NCI-H2029 (cell line): Measurements from ENCODE around the gene MEMO1.
"Not testable (repeated sequence)": the region's sequence is repeated elsewhere in the genome, so short reads cannot be mapped to it uniquely, and the experiment has no call there.

Experiments
- DNase-seq: peaks from one replicate; lab custom pipeline; 2025; lab: John Stamatoyannopoulos, UW

The MEMO1 gene

DNA sequence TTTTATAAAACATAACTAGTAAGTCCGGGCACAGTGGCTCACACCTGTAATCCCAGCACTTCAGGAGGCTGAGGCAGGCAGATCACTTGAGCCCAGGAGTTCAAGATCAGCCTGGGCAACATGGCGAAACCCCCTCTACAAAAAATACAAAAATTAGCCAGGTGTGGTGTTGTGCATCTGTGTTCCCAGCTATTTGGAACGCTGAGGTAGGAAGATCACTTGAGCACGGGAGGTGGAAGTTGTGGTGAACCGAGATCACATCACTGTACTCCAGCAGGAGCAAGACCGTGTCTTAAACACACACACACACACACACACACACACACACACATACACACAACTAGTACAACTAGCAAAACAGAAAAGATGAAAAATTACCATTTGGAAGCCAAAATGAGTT, 103.3 kb downstream of the MEMO1 start:
- not testable (repeated sequence) for DNase-seq

GRCh38 chr2:31903109-31903780, 107.6 kb downstream of the MEMO1 start:
- DNase-seq: no peak

DNA sequence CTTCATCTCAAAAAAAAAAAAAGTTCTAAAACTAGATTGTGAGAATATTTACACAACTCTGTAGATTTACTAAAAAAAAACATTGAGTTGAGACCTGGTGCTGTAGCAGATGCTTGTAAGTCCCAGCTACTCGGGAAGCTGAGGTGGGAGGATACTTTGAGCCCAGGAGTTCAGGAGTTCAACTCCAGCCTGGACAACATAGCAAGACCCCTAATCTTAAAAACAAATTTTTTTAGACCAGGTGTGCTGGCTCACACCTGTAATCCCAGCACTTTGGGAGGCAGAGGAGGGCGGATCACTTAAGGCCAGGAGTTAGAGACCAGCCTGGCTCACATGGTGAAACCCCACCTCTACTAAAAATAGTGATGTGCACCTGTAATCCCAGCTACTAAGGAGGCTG, 108.9 kb downstream of the MEMO1 start:
- DNase-seq: no peak

DNA sequence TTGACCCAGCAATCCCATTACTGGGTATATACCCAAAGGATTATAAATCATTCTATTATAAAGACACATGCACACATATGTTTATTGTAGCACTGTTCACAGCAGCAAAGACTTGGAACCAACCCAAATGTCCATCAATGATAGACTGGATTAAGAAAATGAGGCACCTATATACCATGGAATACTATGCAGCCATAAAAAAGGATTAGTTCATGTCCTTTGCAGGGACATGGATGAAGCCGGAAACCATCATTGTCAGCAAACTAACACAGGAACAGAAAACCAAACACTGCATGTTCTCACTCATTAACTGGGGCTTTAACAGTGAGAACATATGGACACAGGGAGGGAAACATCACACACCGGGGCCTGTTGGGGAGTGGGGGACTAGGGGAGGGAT, 110.7 kb downstream of the MEMO1 start:
- not testable (repeated sequence) for DNase-seq

- not testable (repeated sequence) for DNase-seq
Observed at GRCh38 chr2:31898346-31898745, 112.5 kb downstream of the MEMO1 start.

DNA sequence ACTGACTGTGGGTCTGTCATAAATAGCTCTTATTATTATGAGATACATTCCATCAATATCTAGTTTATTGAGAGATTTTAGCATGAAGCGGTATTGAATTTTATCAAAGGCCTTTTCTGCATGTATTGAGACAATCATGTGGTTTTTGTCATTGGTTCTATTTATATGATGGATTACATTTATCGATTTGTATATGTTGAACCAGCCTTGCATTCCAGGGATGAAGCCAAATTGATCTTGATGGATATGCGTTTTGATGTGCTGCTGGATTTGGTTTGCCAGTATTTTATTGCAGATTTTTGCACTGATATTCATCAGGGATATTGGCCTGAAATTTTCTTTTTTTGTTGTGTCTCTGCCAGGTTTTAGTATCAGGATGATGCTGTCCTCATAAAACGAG, 113.5 kb downstream of the MEMO1 start:
- DNase-seq: not testable (repeated sequence)

- DNase-seq: no peak
Observed at GRCh38 chr2:31896293-31896692, 114.5 kb downstream of the MEMO1 start.

DNA sequence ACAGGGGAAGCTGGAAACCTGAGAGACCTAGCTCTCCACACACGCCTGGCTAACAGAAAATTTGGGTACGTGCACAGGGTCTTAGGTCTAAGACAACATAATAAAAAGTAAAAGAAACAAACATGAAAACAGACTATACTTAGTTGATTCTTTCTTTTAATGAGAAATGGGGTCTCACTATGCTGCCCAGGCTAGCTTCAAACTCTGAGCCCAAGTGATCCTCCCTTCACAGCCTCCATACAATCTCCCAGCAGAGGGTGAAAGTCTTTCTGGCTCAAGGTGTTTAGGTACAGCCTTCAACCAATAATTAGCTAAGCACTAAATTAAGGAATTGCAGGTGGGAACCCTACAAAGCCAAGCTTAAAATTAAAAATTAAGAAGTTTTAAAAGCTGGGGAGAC, 116.2 kb downstream of the MEMO1 start:
- no peak for DNase-seq

DNA sequence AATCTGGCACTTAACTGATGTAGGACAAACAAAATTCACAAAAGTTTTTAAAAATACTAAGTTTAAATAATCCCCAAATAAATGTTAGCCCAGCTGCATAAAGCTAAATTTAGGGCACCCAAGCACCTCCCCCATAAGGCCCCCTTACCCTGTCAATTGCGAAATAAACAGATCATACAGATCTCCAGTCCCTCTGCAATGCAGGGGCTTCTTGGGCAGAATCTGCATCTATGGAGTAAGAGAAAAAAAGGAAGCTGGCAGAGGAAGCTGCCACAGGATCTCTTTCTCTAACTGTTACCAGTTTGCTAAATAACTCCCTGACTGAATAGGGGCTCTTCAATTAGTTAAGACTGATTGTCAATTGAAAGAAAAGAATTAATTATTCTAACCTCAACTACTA, 117.7 kb downstream of the MEMO1 start:
- DNase-seq: no peak

GRCh38 chr2:31889044-31889443, 121.8 kb downstream of the MEMO1 start:
- no peak for DNase-seq

DNA sequence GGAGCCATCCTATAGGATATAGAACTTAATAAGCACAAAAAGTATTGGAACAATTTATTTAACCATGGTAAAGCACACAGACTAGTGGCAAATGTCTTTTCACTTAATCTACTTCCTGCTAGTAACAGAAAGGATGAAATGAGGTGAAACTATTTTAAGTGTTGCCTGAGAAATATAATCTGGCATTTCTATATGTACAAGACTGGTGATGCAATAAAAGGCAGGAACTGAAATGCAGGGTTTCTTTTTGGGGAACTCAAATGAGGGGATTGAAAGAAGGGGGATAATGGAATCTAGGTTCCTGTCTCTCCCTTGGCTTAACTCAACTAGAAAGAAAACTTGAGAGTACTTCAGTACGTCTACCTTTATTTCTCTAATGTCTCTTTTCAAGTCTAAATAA, 122.3 kb downstream of the MEMO1 start:
- no peak for DNase-seq

DNA sequence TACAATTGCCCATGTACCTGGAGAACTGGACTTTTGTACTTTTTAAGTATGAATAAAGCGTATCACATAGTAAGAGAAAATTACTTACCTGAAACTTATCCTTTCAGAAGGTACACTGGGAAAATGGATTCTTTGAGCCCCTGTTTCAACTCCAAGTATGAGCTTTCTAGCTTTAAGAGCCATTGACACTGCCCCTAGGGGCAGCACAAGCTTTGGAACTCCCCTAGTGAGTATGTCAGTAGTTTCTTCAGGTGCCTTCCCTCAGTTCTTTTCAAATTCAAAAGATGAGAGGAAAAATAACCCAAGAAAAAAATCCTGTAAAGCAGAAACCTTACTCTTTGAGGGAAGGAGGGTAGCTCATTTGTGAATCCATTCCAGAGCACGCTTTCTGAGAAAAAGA, 124.1 kb downstream of the MEMO1 start:
- DNase-seq: no peak

- no peak for DNase-seq
Observed at GRCh38 chr2:31877008-31877407, 133.8 kb downstream of the MEMO1 start.

- DNase-seq: no peak
Observed at GRCh38 chr2:31874071-31874470, 136.7 kb downstream of the MEMO1 start.

GRCh38 chr2:31865215-31865614, 145.6 kb downstream of the MEMO1 start:
- DNase-seq: no peak

- no peak for DNase-seq
Observed at GRCh38 chr2:31863867-31864266, 146.9 kb downstream of the MEMO1 start.

DNA sequence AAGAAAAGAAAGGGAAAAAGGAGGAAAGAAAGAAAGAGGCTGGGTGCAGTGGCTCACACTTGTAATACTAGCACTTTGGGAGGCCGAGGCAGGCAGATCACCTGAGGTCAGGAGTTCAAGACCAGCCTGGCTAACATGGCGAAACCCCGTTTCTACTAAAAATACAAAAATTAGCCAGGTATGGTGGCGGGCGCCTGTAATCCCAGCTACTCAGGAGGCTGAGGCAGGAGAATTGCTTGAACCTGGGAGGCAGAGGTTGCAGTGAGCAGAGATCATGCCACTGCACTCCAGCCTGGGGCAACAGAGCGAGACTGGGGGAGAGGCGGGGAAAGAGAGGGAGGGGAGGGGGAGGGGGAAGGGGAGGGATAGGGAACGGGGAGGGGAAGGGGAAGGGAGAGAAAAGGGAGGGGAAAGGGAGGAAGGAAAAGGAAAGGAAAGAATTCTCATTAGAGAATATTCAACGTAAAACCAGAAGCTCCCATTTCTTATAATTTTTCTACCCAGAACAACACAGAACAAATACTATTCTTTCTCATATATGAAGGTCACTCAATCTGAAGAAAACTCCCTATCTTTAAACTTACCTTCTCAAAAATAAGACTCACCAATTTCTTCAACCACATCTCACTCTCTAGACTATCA, 147.7 kb downstream of the MEMO1 start:
- not testable (repeated sequence) for DNase-seq

GRCh38 chr2:31859959-31860358, 150.8 kb downstream of the MEMO1 start:
- no peak for DNase-seq

DNA sequence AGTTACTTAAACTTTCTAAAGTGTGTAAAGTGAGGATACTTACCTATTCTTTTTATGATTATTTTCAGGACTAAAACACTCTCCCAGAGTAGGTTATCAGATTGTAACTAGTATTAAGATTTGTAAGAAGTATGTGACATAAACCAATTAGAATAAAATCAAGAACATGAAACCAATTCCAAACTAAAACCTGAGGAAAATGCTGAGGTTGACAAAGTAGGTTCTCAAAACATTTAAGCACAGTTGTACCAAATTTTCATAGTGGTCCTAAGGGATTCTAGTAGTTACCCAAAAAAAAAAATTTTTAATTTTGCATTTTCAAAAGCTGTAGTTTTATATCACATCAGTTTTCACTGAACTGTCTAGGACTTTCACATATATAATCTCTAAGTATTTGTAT, 157.3 kb downstream of the MEMO1 start:
- no peak for DNase-seq

DNA sequence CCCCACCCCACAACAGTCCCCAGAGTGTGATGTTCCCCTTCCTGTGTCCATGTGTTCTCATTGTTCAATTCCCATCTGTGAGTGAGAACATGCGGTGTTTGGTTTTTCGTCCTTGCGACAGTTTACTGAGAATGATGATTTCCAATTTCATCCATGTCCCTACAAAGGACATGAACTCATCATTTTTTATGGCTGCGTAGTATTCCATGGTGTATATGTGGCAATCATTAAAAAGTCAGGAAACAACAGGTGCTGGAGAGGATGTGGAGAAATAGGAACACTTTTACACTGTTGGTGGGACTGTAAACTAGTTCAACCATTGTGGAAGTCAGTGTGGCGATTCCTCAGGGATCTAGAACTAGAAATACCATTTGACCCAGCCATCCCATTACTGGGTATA, 168.7 kb downstream of the MEMO1 start:
- not testable (repeated sequence) for DNase-seq

- DNase-seq: no peak
Observed at GRCh38 chr2:31835450-31835849, 175.4 kb downstream of the MEMO1 start.

GRCh38 chr2:31832363-31832762, 178.4 kb downstream of the MEMO1 start:
- DNase-seq: no peak

DNA sequence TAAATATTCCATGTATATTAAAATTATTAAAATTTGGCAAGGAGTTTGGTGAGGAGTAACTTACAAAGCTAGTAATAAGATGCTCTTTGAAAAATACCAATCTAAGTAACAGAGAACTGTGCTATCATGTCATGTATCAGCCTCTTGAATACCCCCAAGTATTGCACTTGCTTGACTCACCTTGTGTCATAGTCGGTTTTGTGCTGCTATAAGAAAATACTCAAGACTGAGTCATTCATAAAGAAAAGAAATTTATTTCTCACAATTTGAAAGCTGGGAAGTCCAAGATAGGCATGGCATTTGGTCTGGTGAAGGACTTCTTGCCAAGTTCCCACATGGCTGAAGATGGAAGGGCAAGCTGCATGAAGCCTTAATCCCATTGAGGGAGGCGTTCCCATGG, 179.2 kb downstream of the MEMO1 start:
- no peak for DNase-seq

DNA sequence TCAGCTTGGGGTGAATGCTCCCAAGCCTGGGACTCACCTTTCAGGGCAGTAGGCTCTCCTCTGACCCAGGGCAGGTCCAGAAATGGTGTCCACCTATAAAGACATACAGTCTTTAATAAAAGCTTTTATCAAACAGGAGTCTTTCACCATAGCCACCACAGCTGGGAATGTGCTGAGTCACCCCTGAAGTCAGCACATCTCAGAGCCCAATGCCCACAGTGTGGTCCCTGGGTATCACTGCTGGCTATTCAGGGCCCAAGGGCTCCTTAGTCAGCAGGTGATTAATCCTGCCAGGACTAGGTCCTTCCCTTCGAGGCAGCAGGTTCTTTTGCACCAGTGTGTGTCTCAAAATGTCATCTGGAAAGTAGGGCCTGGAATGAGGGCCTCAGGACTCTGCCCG, 181.9 kb downstream of the MEMO1 start:
- no peak for DNase-seq
